Putamen (tissue), 1 donor: ENCODE measurements around the gene ATP9A.
"Not testable (repeated sequence)": the region's sequence is repeated elsewhere in the genome, so short reads cannot be mapped to it uniquely, and the experiment has no call there.

Experiments
- DNase-seq: peaks from one replicate; pipeline ENCODE4 v3.0.0-alpha.2; 2016; ENCODE audit warnings: low spot score

Gene ATP9A

GRCh38 chr20:51574248-51575033 is 193.7 kb downstream of the ATP9A start:
- DNase-seq: no peak

GRCh38 chr20:51573576-51574243 is 194.5 kb downstream of the ATP9A start:
- no peak for DNase-seq

GRCh38 chr20:51571460-51571794 is 196.8 kb downstream of the ATP9A start:
- no peak for DNase-seq

DNA sequence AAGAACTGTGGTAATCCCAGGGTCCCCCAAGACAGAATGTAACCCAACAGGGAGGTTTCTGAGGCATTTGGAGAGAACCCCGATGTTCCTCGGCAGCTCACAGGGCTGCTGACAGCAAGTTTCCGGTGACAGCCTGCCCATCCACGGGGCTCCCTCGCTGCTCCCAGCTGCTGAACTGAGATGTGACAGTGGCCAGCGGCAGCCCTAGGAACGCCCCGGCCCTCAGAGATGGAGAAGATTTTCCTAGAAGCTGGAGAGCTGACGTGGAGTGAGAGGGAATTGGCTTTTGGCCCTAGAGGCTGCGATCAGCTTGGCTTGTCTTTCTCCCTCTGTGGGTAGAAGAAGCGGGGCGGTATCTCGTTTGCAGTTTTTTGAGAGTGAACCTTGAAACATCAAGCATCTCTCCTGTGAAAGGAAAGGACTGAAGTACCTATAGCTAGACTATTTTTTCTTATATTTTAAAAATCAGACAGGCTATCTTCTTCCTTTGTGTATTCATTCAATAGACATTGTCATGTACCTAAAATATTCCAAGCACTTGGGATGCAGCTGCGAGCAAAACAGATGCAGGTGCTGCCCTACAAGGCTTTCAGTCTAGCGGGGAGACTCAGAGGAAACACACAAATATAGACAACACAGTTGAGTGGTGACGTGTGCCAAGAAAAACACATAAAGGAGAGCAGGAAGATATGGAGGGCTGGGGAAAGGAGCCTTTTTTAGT is 197.3 kb downstream of the ATP9A start:
- DNase-seq: peak; percentile 15

GRCh38 chr20:51569815-51570738 is 198.1 kb downstream of the ATP9A start:
- DNase-seq: peak; percentile 74

- DNase-seq: not testable (repeated sequence)
These were observed 199.7 kb downstream of the ATP9A start for GRCh38 chr20:51568533-51568932.

DNA sequence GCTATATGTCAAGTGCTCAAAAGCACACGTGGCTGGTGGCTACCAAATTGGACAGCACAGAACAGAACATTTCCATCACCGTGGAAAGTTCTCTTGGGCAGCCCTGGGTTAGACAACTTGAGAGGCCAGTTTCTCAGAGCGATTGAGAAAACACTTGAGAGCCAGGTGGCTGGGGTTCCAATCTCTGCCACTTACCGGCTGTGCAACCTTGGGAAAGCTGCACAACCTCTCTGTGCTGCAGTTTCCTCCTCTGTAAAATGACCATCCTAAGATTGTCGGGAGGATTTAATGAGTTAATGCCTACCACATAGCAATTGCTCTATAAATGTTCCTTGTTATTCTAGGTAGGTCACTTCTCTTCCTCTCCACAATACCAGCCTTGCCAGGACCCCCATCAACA is 200.6 kb downstream of the ATP9A start:
- no peak for DNase-seq

DNA sequence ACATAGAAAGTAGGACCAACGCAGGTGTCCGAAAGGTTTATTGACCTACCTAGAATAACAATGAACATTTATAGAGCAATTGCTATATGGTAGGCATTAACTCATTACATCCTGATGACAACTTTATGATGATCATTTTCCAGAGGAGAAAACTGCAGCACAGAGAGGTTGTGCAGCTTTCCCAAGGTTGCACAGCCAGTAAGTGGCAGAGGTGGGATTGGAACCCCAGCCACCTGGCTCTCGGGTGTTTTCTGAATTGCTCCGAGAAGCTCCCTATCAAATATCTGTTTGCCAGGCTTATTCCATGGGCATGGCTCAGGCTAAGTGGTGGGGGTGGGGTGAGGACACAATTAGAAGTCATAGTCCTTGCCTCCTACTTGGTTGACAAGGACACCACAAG is 201.6 kb downstream of the ATP9A start:
- DNase-seq: no peak

- DNase-seq: no peak
These were observed 202.7 kb downstream of the ATP9A start for GRCh38 chr20:51565298-51566144.

DNA sequence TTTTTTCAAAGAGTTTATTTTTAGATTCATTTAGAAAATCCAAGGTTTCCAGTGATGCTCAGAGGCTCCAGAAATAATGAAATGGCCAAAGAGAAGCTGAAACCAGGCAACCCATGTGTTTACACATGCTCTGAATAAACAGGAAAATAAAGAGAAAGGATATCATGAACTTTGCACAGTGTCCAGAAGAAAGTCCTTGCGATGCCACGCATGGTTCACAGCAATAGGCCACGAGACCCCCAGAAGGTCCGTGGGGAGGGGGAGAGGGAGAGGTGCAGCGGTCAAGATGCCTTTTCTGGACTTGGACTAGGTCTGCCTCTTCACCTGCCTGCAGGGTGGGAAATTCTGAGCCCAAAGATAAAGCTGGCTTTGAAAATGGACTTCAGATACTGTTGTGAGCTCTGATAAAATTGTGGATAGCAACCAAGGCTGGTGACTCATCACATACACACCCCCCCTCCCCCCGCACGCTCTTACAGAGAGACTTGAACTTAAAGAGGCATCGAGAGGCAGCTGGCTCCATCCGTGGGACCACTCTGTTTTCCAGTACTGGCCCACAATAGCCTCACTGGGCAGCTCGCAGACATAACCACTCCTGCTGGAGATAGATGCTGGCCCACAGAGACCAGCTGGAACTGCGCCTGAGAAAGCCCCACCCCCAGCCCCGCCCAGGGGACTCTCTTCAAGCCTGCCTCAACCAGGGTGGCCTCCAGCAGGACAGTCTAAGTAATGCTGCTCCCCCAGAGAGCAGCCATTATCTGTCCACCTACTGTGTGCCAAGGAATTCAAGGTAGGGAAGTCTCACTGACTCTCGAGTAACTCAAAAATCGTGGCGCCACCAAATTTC is 204.5 kb downstream of the ATP9A start:
- DNase-seq: no peak

DNA sequence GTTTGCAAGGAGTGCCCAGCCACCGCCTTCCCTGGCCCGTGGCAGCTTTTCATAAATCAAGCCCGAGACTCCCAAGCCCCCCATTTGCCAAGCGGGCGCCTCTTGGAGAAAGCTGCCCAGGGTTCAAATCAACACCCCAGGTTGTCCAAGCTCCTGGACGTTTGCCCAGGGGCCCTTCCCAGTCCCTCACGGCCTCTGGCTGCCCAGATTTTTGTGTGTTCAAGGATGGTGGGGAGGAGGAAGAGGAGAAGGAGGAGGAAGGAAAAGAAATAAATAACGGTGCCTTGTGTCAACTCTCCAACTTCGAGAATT is 205.1 kb downstream of the ATP9A start:
- DNase-seq: no peak

DNA sequence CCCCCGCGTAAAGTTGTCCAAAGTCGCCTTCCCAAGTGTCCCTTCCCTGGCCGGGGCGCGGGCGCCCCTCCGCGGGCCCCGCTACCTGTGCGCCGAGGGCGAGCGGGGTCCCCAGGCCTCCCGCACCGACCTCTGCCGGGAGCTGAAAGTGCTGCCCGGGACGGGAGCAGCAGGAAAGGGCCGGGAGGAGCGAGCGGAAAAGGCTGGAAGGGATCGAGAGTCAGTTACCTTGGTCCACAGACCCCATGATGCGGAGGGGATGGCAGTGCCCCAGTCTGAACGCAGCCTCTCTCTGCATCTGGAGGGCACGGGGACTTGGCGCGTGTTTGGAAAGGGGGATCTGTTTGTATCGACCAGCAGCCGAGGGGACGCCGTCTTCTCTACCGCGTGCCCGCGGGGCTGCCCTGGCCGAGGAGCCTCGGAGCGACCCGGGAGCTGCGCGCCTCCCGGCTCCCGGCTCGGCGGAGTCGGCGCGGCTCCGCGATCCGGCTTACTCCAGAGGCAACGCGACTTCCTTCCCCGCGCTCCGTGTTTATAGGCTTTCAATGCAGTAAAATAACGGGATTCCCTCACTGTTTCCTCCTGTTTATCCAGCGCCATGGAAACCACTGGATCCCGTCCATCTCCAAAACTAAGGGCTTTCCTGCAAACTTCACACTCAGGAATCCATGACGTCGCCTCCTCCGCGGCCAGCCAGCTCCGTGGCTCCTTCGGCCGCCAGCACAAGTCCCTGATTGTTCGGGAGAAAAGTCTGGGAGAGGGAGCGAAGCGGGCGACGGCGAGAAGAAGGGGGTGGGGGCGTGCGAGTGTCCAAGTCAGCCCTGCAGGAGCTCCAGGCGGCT is 205.6 kb downstream of the ATP9A start:
- DNase-seq: peak; percentile 73

DNA sequence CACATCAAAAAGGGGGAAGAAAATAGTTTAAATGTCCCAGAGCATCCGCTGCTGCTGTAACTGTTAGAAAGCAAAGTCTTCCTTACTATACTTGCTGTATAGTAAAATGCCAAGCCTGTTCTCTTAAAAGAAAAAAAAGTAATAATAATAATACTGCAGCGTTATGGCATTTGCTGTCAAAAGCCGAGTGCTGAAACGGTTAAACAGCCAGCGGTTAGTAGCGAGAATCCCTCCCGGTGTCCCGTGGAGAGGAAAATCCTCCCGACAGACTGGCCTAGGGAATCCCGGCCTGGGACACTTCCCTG is 206.2 kb downstream of the ATP9A start:
- no peak for DNase-seq

- DNase-seq: no peak
These were observed 207.5 kb downstream of the ATP9A start for GRCh38 chr20:51560550-51561307.

DNA sequence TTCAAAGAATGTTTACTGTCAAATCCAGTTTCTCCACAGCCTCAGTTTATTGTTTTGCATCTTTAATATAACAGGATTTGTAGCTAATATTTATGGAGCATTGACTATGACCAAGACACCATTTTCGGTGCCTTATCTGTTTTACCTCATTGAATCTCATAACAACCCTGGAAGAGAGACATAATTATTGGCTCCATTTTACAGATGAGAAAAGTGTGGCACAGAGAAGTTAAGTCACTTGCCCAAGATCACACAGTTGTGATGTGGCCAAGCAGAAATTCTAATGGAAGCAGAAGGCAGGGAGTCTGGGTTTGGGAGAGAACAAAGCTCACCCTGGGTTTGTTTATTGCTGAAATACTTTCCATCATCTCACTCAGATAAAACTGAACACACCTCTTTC is 208.1 kb downstream of the ATP9A start:
- no peak for DNase-seq

DNA sequence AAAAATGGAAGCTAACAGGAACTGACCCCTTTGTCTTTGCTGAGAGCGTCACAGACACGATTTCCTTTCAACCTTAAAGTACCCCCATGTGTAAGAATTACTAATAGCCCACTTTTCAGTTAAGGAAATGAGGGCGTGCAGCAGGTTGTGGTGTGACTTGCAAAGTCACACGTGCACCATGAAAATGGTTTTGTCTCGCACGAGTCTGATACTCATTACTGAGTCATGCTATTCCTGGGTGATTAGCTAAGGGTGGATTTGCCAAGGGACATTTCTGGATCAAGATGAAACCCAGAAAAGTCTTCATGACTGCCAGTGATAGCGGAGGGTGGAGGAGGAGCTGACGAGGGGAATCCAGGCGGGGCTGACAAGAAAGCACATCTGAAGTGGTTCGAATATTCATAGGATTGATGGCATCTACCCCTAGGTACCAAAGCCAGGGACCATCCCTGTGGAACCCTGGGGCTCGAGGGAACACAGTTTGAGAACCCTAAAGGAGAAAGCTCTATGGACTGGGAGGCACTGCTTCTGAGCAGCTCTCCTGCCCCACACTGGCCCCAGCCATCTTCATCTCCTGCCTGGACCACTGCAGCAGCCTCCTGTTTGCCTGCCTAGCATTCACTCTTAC is 213.5 kb downstream of the ATP9A start:
- DNase-seq: no peak

DNA sequence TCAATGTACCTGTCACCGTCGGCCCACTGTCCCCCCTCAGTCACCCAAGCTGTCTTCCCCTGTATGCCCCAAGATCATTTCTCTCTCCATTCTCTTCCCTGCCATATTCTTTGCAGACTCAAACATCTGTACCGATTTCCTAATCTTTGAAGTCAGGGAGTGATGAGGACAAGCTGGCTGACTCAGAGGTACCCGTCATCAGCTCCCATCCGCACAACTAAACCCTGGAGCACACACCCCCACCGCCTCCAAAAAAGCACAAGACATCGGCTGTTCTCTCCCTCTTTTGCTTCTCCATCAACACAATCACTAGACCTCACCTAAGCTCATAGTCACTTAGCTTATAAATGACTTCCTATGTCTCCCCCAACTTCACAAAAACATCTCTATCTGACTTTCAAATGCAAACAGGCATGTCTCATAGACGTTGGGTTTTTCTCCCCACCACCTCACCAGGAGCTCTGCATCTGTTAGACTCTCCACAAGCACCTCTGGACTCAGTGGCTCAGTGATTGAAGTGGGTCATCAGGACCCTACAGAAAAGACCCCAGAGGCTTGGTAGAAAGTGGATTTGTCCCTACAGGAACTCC is 214.2 kb downstream of the ATP9A start:
- peak; percentile 77 for DNase-seq

DNA sequence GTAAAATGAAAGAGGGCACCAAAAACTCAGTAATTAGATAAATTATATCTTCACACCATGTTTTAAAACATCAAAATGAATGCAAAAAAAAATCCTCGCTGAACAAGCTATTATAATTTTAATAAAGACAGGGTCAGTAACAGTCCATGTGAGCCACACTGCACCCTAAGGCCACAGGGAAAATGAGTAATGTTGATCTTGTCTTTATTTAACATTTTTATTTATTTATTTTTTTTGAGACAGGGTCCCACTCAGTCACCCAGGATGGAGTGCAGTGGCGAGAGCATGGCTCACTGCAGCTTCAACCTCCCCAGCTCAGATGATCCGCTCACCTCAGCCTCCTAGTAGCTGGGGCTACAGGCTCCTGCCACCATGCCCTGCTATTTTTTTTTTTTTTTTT is 217.0 kb downstream of the ATP9A start:
- DNase-seq: no peak
